D341Med (cell line): ENCODE measurements around the gene HK3.

Source experiments
- DNase-seq: peaks from one replicate; pipeline ENCODE4 v3.0.0; 2012; ENCODE audit warnings: low spot score

The HK3 gene

GRCh38 chr5:176849611-176850227 is 49.4 kb downstream of the HK3 start:
- no peak for DNase-seq

GRCh38 chr5:176848651-176849050 is 50.5 kb downstream of the HK3 start:
- no peak for DNase-seq

GRCh38 chr5:176847726-176848290 is 51.3 kb downstream of the HK3 start:
- no peak for DNase-seq

- DNase-seq, result no peak
Observed at GRCh38 chr5:176847148-176847547, 52.0 kb downstream of the HK3 start.

GRCh38 chr5:176846335-176847140 is 52.6 kb downstream of the HK3 start:
- DNase-seq, result no peak

GRCh38 chr5:176845392-176845713 is 53.8 kb downstream of the HK3 start:
- no peak for DNase-seq

- DNase-seq, result peak; percentile 63
Observed at GRCh38 chr5:176844706-176845391, 54.3 kb downstream of the HK3 start.

GRCh38 chr5:176844281-176844680 is 54.9 kb downstream of the HK3 start:
- DNase-seq, result no peak

- DNase-seq, result no peak
Observed at GRCh38 chr5:176843673-176844072, 55.5 kb downstream of the HK3 start.

- DNase-seq, result no peak
Observed at GRCh38 chr5:176837707-176838115, 61.4 kb downstream of the HK3 start.

- DNase-seq, result no peak
Observed at GRCh38 chr5:176836811-176837706, 62.1 kb downstream of the HK3 start.

GRCh38 chr5:176835918-176836317 is 63.2 kb downstream of the HK3 start:
- DNase-seq, result no peak

- no peak for DNase-seq
Observed at GRCh38 chr5:176833286-176833685, 65.9 kb downstream of the HK3 start.

- no peak for DNase-seq
Observed at GRCh38 chr5:176832162-176832561, 67.0 kb downstream of the HK3 start.

GRCh38 chr5:176831425-176831824 is 67.7 kb downstream of the HK3 start:
- no peak for DNase-seq

GRCh38 chr5:176830995-176831423 is 68.1 kb downstream of the HK3 start:
- DNase-seq, result no peak
